ENCODE results near the gene TOMT.

- no peak for TF ChIP-seq POLR2A (IDR thresholded peaks at IDR 0.05)
- TF ChIP-seq CTCF (IDR thresholded peaks at IDR 0.05), result no peak
- TF ChIP-seq POLR2AphosphoS5 (IDR thresholded peaks at IDR 0.05), result no peak
Observed at GRCh38 chr11:72100462-72100861, 5.3 kb upstream of the TOMT start.

Measured in suprapubic skin (tissue), 4 donors.